ENCODE measurements around the gene MYBPC3. TPM values are rescaled to one million over a fixed set of nuclear protein-coding genes. Genes with fewer than 3 reads are reported as not detected.

Gene MYBPC3
- polyA plus RNA-seq (ENCODE audit: insufficient read length) = 0.13 TPM
- long read RNA-seq, donor 1 = 0 reads
- long read RNA-seq, donor 2 = 0 reads
- long read RNA-seq, donor 3 = 0 reads
- long read RNA-seq, donor 4 = 0 reads
- long read RNA-seq, donor 5 = 0 reads
- long read RNA-seq, donor 6 = 0 reads
- long read RNA-seq, donor 7 = 0 reads
- long read RNA-seq, donor 8 = 0 reads

DNA sequence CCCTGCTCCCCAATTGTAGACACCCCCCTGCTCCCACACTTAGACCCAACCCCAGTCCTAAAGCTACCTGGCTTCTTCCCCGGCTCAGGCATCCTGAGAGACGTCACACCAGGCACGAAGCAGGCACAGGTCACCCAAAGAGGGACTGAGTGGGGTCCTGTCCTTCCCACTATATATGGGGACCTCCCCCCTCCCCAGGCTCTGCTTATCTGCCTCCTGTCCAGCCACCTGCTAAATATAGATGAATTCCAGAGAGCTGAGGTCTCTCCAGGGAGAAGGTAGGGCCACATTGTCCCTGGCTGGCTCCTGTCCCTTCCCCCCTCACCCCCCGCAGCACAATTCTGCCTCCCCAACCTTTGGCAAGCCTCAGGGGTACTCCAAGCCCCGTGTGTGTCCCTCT, at the start of gene MYBPC3:
Gene MYBPC3 (minus strand): TSS at position 147 of the 400 bp plus-strand sequence. CDS start 55 bp downstream, at position 92.
- DNase-seq = no peak

DNA sequence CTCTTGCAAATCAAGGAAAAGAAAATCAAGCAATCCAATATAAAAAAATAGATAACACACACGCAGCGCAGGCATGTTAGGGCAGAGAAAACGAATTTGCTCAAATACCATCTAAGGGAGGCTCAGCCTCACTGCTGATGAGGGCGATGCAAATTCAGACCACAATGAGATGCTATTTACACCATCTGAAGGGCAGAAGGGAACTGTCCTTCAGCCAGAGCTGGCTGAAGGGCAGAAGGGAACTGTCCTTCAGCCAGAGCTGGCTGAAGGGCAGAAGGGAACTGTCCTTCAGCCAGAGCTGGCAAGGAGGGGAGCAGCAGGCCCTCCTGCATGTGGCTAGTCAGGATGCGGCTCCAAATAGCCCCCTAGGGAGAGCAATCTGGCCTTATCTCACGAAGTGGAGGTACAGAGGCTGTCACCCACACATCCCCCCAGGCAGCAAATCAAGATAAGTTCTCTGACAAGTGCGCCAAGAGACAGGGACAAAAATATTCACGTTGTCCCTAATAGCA, 48.3 kb upstream of the MYBPC3 start:
- DNase-seq = no peak

DNA sequence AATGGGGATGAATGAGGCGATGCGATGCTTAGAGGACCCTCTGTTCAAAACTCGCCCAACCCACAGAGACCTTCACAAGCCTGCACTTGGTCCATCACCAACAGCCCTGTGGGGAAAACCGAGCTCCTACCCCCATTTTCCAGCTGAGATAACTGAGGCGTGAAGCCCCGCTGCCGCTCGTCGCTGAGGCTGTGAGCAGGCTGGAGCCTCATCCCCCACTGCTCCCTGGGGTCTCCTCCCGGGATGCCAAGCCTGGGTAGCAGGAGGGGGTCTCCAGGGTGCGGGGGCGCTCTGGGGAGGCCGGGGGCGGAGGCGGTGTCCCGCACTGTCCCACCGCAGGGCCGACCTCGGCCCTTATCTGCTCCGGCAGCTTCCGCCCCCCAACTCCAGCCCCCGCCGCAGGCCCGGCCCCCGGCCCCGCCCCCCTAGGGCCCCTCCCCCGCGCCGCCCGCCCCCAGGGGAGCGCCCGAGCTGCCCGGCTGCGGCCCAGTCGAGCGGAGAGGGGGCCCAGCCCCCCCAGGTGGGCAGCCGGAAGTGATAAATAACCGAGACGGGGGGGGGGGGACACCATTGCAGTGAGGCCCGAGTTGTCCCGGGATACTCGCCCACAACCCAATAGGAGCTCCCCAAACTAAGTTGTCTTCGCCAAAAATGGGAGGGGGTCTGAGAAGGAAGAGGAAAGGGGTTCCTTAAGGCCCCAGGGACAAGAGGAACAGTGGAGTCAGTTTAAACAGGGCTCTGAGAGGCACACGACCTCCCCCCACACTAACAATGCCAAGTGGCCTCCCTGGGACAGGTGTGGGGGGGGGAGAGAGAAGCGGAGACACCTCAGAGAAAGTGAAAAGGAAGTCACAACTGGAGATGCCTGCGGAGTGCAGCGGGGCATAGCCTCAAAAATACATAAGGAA, 47.6 kb upstream of the MYBPC3 start:
- DNase-seq = no peak

DNA sequence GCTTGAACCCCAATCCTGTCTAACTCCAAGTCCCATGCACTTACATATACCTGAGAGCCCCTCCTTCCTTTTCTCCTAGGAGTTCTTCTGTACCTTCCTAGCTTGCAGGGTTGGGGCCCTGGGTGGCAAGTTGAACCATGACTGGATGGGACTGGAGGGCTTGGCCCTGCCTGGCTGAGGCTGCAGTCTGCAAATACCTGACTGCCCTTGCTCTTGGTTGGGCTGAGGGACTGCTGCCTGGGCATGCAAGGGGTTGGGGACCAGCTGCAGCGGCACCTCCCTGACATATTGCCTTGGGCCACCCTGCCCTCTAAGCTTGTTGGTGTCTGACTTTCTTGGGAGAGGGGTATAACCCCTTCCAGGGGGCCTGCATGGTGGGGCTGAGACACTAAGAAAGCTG, 46.0 kb upstream of the MYBPC3 start:
- DNase-seq = no peak

DNA sequence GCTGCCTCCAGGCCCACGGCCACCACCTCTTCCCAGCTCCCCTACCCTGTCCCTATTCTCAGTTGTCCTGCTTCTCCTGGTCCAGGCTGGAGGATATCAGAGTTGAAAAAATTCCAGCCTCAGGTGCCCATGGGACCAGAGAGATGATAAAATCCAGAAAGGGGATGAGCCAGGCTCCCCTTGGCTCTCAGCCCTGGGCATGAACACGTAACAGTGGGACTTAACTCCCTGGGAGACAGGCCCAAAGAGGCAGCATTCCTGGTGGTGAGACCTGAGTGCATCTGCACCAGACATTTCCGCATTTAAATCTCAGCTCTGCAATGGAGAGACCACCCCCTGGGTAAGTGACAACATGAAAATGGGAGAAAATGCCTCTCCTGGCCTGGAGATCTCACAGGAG, 45.5 kb upstream of the MYBPC3 start:
- no peak for DNase-seq

DNA sequence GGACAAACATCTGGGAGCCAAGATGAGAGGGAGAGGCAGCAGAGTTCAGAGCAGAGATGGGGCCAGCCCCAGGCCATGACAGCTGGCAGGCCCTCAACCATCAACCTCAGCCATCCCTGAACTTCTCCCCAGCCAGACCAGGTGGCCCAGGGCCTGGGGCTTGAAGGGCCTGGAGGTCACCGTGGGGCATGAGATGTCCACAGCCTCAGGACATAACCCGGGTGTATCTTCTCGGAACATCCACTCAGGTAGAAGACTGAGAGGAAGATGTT, 43.5 kb upstream of the MYBPC3 start:
- no peak for DNase-seq

DNA sequence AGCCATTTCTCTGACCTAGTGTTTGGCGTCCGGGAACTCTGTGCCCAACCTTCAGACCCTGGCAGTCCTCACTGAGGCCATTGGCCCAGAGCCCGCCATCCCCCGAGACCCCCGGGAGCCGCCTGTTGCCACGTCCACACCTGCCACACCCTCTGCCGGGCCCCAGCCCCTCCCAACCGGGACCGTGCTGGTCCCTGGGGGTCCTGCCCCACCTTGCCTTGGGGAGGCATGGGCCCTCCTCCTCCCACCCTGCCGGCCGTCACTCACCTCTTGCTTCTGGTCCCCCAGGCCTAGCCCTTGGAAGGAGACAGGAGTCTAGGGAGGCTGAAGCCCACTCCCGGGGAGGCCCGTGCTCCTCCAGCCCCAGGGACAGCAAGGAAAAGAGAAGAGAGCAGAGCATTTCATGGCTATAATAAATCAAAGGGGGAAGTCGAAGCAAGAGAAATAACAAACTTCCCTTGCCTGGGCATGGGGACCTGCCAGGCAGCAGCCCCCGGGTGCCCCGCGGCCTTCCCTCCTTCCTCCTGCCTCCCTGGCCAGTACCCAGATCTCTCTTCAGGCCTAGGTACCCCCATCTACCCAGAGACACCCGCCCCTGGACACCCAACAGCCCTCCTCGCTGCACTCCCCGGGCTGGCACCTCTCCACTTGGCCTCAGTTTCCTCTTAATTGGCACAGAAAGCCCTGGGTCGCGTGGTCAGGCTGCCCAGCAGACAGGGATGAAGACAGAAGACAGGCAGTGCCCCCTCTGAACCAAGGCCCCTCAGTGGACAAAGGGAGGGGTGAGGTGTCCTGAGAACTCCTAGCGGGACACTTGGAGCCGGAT, 42.9 kb upstream of the MYBPC3 start:
- no peak for DNase-seq

DNA sequence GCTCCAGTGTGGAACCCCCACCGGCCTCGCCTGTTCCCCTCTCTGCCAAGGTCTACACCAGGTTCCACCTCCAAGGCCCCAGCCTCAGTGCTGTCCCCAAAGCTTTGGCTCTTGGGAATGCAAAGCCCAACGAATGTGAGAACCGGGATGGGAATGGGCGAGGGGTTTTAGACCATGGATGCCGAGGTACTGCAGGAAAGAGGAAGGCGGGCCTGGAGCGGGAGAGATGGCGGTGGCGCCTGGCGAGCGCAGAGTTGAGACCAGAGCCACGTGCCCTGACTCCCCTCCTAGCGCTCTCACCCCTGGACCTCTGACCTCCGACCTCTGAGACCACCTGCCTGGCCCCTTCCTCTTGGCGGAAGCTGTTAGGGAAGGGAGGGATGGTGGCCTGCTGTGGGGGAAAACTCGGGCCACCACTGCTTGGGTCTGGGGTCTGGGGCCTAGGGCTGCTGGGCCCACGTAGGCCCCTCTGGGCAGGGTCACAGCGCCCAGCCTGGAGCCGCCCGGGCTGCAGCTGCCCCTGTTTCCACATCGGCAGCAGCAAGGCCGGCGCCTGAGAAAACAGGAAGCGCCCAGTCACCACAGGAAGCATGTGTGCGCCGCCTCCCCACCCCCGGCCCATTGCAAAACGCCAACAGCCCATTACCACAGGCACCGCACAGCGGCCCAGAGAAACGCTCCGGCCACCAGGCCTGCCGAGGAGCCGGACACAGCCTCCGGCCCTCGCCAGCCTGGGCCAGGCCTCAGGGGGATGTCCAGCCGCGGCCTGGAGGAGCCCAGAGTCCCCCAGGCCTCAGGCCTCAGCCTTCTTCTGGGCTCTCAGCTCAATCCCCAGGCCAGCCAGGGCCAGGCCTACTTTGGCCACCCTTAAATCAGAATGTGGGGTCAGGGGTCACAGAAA, 42.1 kb upstream of the MYBPC3 start:
- DNase-seq = no peak

DNA sequence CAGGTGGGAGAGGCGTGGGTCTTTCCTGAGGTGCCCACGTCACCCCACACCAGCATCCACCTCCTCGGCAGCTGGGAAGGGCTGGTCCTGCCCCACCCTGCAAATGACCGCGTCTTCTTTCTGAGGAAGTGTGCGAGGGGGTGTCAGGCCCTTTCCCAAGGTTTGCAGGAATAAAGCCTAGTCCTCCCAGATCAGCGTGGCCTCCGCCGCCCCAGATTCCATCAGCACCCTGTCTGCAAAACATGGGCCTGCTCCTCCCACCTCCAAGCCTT, 41.5 kb upstream of the MYBPC3 start:
- no peak for DNase-seq

DNA sequence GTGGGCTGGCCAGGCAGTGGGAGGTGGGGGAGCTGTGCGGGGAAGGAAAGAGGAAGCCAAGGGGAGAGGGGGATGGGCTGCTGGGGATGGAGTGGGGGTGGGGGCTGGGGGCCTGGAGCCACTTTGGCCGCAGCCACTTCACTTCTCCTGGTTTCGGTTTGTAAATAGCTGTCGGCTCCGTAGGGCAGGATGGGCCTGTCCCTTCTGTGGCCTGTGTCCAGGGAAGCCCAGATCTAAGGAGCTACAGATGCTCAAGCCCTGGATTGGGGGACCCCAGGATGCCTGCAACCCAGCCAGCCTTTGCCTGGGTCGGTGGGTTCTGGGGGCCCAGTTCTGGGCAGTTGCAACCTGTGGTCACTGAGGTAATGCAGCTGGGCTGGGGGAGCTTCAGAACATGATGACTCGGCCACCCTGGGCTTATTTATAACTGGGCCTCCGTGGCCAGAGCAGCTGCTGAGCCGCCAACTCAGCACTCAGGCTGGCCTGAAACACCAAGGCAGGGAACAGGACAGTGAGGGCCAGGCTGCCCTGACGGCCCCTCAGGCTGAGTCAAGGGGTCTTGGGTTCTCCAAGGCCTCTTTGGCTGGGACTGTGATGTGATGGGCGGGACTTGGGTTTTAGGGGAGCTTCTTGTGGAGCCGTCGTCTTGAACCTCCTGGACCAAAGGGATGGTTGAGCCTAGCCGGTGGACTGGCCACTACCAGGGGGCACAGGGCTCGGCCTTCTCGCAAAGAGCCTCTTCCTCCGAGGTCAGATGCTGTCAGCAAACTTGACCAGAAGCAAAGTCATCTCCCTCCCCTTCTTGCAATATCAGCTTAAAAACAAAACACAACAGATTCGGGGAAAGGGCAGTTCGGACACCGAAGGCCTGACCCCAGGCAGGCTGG, 40.9 kb upstream of the MYBPC3 start:
- no peak for DNase-seq

DNA sequence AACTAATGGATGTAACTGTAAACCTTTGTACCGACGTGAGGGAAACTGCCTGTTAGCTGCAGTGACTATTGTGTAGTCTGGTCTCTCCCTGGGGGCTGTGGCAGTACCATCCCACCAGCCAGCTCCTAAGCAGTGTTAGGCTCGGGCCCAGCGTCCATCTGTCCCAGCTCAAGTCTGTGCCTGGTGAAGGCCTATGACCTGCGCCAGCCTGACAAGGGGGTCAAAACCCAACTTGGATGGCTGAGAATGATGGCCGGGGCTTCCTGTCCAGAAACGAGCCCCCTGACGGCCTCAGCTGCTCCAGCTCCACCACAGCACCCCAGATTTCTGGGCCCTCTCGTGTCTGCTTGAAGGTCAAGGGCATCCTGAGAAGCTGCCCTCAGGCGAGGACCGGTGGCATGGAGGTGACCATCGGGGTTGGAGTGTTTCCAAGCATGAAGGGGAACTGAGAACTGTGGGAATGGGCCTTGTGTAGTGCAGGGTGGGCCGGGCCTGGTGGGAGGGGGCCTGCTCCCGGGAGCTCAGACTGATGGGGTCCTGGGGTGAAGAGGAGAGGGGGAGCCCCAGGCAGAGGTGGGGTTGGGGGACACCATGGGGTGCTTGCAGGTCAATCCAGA, 40.2 kb upstream of the MYBPC3 start:
- no peak for DNase-seq

DNA sequence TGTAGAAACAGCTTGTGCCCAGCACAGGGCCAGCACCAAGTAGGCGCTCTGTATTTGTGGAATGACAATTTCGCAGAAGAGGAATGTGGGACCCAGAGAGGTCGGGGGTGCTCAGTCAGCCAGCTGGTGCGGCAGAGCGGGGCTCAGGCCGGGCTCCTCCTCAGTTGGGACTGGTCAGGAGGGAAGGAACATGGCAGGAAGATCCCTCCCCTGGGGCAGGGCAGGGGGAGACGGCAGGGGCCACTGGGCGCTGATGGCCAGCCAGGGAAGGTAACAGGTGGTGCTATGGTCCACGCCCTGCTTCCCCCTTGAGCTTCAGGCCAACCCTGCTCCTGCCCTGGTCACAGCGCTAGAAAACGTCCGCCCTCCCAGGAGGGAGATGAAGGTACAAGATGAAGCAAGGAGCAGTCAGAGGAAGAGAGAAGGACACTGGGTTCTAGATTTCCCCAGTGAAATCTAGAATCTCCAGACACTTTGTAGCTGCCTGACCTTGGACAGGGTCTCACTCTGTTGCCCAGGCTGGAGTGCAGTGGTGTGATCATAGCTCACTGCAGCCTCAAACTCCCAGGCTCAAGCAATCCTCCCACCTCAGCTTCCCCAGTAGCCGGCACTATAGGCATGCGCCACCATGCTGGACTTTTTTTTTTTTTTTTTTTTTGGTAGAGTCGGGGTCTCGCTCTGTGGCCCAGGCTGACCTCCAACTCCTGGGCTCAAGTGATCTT, 39.4 kb upstream of the MYBPC3 start:
- DNase-seq = no peak

DNA sequence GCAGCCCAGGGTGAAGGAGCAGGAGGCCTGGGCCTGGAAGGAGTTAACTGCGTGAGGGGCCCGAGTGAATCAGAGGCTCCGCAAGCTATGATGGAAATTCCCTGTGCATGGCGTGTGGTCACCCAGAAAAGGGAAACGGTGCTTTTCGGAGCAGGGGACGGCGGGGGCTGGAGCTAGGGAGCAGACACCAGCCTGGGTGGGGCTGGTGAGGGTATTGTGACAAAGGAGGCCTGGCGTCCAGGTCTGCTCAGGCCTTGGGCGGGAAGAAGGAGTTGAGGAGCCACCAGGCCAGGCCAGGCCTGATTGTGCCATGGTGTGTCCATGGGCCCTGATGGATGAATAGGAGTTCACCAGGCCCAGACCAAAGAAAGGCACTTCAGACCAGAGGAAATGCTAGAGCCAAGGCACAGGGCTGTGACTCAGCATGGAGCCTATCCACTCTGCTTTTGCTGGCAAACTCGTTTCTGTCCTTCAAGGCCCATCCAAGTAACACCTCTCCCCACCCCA, 38.6 kb upstream of the MYBPC3 start:
- DNase-seq = no peak

DNA sequence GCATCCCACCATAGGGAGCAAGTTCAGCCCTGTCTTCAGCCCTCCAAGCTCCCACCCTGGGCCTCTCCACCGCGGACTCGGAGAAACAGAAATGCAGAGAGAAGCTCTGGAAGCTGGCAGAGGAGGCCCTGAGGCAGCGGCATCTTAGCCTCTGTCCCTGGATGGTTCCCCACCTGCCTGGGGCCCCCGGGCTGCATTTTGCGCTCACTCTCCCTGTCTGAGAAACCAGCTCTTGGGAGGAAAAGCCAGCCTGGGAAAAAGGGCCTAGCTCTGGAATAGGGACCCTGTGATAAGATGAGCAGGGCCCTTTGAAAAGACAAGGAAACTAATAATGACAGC, 37.9 kb upstream of the MYBPC3 start:
- no peak for DNase-seq

DNA sequence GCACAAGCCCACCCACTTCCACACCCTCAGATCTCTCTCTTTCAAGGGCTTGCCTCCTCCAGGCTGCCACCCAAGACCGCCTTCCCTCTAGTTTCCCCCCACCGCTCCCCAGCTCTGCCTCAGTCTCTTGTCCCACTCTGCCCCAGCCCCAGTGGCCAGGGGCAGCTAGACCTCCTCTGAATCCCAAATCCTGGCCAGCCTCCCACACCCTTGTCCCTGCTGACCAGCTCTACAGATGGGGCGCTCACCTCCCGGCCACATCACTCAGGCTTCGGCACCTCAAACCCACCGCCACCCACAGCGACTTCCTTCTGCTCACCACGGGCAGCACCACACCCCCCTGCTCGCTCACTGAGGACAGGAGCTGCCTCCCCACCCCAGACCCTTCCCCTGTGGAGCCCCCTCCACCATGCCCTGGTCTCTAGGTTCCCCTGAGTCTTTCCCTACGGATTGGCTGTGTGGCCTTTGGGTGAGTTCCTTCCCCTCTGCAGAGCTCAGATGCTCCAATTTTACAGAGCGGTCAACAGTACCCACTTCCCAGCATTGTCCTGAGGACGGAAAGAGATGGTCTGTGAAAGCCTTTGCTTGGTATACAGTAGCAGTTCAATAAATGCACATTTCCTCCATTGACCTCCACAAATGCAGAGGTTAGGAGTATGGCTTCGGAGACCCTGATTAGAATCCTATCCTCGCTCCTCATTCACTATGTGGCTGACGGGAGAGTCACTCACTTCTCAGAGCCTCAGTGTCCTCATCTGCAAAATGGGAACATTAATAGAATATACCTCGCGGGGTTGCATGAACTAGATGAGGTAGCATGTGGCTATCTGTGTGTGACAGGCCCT, 37.3 kb upstream of the MYBPC3 start:
- DNase-seq = no peak

DNA sequence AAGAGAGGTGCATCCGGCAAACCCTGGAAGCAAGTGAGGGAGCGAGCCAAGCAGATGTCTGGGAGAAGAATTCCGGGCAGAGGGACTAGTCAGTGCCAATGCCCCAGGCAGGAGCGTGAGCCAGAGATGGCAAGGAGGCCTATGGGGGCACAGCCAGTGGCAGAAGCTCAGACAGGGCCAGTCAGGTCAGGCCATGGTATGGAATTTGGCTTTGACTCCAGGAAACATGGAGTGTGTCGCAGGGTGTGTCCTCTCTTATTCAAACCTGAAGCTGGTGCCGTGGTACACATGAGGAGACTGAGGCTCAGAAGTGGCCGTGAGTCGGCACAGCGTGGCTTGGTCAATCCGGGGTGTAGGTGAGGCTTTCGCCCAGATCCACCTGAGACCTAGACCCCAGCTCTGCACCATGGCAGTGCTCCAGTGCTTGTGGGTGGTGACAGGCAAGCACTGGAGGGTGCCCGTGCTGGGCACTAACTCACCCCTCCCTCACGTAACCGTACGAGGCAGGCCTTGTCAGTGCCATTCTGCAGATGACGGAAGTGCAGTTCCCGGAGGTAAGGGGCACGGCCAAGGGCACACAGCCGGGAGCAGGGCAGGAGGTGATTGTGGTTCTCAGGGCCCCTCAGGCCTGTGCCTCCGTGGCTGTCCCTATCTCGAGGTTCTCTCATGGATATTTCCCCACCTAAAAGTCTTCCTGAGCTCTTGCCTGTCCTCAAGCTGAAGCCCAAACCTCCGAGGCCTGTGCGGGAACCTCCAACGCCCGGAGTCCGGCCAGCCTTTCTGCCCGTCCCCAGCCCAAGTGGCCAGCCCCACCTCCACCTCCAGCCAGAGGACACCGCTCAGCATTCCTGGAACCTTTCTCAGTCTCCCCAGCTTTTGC, 36.4 kb upstream of the MYBPC3 start:
- DNase-seq = no peak

DNA sequence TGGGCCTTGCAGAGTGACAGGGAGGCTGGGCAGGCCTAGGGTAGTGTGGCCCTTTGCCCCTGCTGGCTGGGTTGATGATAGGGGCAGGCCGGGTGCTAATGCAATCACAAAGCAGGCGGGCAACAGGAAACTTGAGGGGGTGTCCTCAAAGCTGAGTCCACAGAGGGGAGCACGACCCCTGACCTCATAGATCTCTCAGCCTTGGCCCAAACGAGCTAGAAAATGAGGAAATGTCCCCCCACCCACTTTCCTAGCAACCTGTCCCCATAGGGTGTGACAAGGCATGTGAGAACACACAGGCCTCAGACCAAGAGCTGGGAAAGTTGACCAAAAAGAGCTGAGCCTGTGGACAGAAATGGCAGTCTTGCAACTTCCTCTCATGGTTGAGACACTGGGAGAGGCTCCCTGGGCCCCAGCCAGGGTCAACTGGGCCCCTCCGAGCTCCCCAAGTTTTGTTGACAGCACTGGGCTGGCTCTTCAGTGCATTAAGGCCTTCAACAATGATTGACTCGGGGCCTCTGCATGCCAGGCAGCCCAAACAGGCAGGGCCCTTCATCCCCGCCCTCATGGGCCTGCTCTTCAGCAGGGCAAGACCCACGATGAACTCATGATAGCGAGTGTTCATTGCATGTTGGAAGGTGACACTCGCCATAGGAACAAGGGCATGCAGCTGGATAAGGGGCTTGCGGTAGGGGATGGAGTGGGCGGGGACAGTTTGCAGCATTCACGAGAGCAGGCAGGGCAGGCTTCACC, 35.6 kb upstream of the MYBPC3 start:
- no peak for DNase-seq

Measured in left kidney (tissue), 8 donors.